Liver (tissue), 9 donors: Measurements from ENCODE around the gene CLIC3. TPM values are rescaled to one million over a fixed set of nuclear protein-coding genes. Genes with fewer than 3 reads are reported as not detected.
A peak's percentile ranks its signal among the peaks of the same experiment; 100 is the strongest.

Source experiments
- DNase-seq: peaks from one replicate; pipeline ENCODE4 v3.0.0-alpha.2; 2017; ENCODE audit warnings: low spot score
- H3K27ac ChIP-seq, 2 donors: one replicate each; pipeline ENCODE4 v1.7.0; 2013; ENCODE audit warnings: inconsistent platforms in 2 of 2, low read length in 2 of 2, control low read depth in 1 of 2, low read depth in 1 of 2, mild to moderate bottlenecking in 1 of 2
- H3K27me3 ChIP-seq, 4 donors: one replicate each; pipeline versions ENCODE4 v1.6.1 to v1.7.0; 2013; ENCODE audit warnings: low read length in 3 of 4, inconsistent platforms in 1 of 4, mild to moderate bottlenecking in 1 of 4, moderate library complexity in 1 of 4; ENCODE audit not compliant: control insufficient read depth in 4 of 4, insufficient read depth in 4 of 4
- H3K36me3 ChIP-seq, 4 donors: one replicate each; pipeline versions ENCODE4 v1.6.1 to v1.7.0; 2013; ENCODE audit warnings: low read length in 3 of 4, mild to moderate bottlenecking in 3 of 4, low read depth in 1 of 4, moderate library complexity in 1 of 4; ENCODE audit not compliant: control insufficient read depth in 4 of 4, insufficient read depth in 3 of 4
- H3K4me1 ChIP-seq, 4 donors: one replicate each; pipeline versions ENCODE4 v1.6.1 to v1.7.0; 2013; ENCODE audit warnings: low read length in 3 of 4, mild to moderate bottlenecking in 3 of 4, moderate library complexity in 1 of 4; ENCODE audit not compliant: control insufficient read depth in 4 of 4, insufficient read depth in 4 of 4
- H3K4me3 ChIP-seq, 3 donors: one replicate each; pipeline versions ENCODE4 v1.6.1 to v1.7.0; 2013; ENCODE audit warnings: low read length in 3 of 3, control low read depth in 1 of 3, low read depth in 1 of 3, mild to moderate bottlenecking in 1 of 3
- H3K9ac ChIP-seq, 2 donors: one replicate each; pipeline ENCODE4 v1.7.0; 2013; ENCODE audit warnings: low read length in 2 of 2, mild to moderate bottlenecking in 2 of 2, moderate library complexity in 2 of 2, control low read depth in 1 of 2, low read depth in 1 of 2
- H3K9me3 ChIP-seq, 4 donors: one replicate each; pipeline versions ENCODE4 v1.6.1 to v1.7.0; 2013; ENCODE audit warnings: low read length in 3 of 4; ENCODE audit not compliant: control insufficient read depth in 4 of 4
- ATF3 ChIP-seq: IDR thresholded peaks from 2 replicates; pipeline ENCODE4 v1.6.1; 2016; ENCODE audit warnings: antibody characterized with exemption
- CTCF ChIP-seq: fragments of 150-350 bp; IDR thresholded peaks from 2 replicates; pipeline ENCODE4 v1.5.1; 2017; ENCODE audit warnings: improper control_type of control experiment, low read depth, low read length; ENCODE audit not compliant: missing input control
- EGR1 ChIP-seq, 2 donors: IDR thresholded peaks; 2 replicates each; pipeline ENCODE4 v1.6.1; 2016 to 2018; ENCODE audit warnings: antibody characterized with exemption in 2 of 2, low read depth in 2 of 2
- FOXA1 ChIP-seq: IDR thresholded peaks from 2 replicates; pipeline ENCODE4 v1.6.1; 2016; ENCODE audit warnings: antibody characterized with exemption
- FOXA2 ChIP-seq: IDR thresholded peaks from 2 replicates; pipeline ENCODE4 v1.6.1; 2016; ENCODE audit warnings: antibody characterized with exemption
- GABPA ChIP-seq, 2 donors: IDR thresholded peaks in 1 of 2; conservative IDR thresholded peaks in 1 of 2; 2 replicates each; pipeline ENCODE4 v1.6.1; 2016; ENCODE audit warnings: antibody characterized with exemption in 2 of 2, mild to moderate bottlenecking in 1 of 2, moderate library complexity in 1 of 2
- HNF4A ChIP-seq, 2 donors: conservative IDR thresholded peaks; 2 replicates each; pipeline ENCODE4 v1.6.1; 2016; ENCODE audit warnings: antibody characterized with exemption in 2 of 2, mild to moderate bottlenecking in 2 of 2
- HNF4G ChIP-seq: IDR thresholded peaks from 2 replicates; pipeline ENCODE4 v1.6.1; 2016; ENCODE audit warnings: antibody characterized with exemption
- JUND ChIP-seq, 2 donors: IDR thresholded peaks; 2 replicates each; pipeline ENCODE4 v1.6.1; 2016; ENCODE audit warnings: antibody characterized with exemption in 2 of 2
- MAX ChIP-seq: IDR thresholded peaks from 2 replicates; pipeline ENCODE4 v1.6.1; 2016; ENCODE audit warnings: antibody characterized with exemption
- NR2F2 ChIP-seq: IDR thresholded peaks from 2 replicates; pipeline ENCODE4 v1.6.1; 2016; ENCODE audit warnings: antibody characterized with exemption
- RAD21 ChIP-seq, 2 donors: IDR thresholded peaks; 2 replicates each; pipeline ENCODE4 v1.6.1; 2016; ENCODE audit warnings: antibody characterized with exemption in 2 of 2, mild to moderate bottlenecking in 2 of 2
- REST ChIP-seq: IDR thresholded peaks from 2 replicates; pipeline ENCODE4 v1.6.1; 2016; ENCODE audit warnings: antibody characterized with exemption, mild to moderate bottlenecking
- RXRA ChIP-seq, 2 donors: IDR thresholded peaks; 2 replicates each; pipeline ENCODE4 v1.6.1; 2017 to 2018; ENCODE audit warnings: antibody characterized with exemption in 2 of 2, mild to moderate bottlenecking in 1 of 2
- SP1 ChIP-seq: IDR thresholded peaks from 2 replicates; pipeline ENCODE4 v1.6.1; 2018; ENCODE audit warnings: antibody characterized with exemption, mild to moderate bottlenecking
- TAF1 ChIP-seq: conservative IDR thresholded peaks from 2 replicates; pipeline ENCODE4 v1.6.1; 2016; ENCODE audit warnings: antibody characterized with exemption, mild to moderate bottlenecking
- YY1 ChIP-seq: IDR thresholded peaks from 2 replicates; pipeline ENCODE4 v1.6.1; 2016; ENCODE audit warnings: antibody characterized with exemption, mild to moderate bottlenecking
- ZBTB33 ChIP-seq: IDR thresholded peaks from 2 replicates; pipeline ENCODE4 v1.6.1; 2016; ENCODE audit warnings: antibody characterized with exemption
- WGBS: extraction: QIAGEN DNeasy Blood & Tissue Kit; methylation state at CpG from one replicate; pipeline ENCODE4 v1.1.7; 2013; 5-methylcytosine and 5-hydroxymethylcytosine counted together
- polyA plus RNA-seq, 2 donors: library from polyadenylated mRNA; stranded (reverse) in 1 of 2; unstranded in 1 of 2; fragments of 200-250 nt in 1 of 2; fragments of >200 nt in 1 of 2; fragmentation: Nextera tagmentation in 1 of 2; extraction: Ambion mirVana in 1 of 2; gene quantifications; one replicate each; pipeline versions ENCODE4 v1.2.1 to v1.2.3, GENCODE V29; 2013 to 2015
- total RNA-seq, 2 donors: library from RNA; depleted of rRNA; stranded (reverse); fragments of >200 nt; gene quantifications; one replicate each; pipeline ENCODE4 v1.2.3, GENCODE V29; 2014
- donor health status: healthy.
- donor health status: healthy.
- donor health status: healthy.
- donor health status: healthy.
- donor health status: healthy.

CLIC3 gene
- total and polyA plus RNA-seq, 4 donors = 0.33 to 0.83 (median 0.40) TPM

- peak overlapping the region; percentile 67 to 95 for H3K27ac ChIP-seq
- H3K9ac ChIP-seq = peak overlapping the region in 1 of 2 donors; percentile 60
- DNase-seq = peak; percentile 47
- peak overlapping the region; percentile 19 to 61 (median 58) for H3K4me3 ChIP-seq
- H3K4me1 ChIP-seq = peaks cover 10 to 37% (median 24%) of the 10 kb centered on the region in 4 donors
- TF ChIP-seq EGR1 (IDR thresholded peaks at IDR 0.05; ENCODE audit: low read depth in 2 of 2) (no peak), CTCF (no peak), FOXA2 (no peak), REST (no peak), SP1 (peak; percentile 18), MAX (no peak), HNF4A (conservative IDR thresholded peaks at IDR 0.05) (peak; percentile 63 to 80), NR2F2 (no peak), FOXA1 (no peak), JUND (IDR thresholded peaks at IDR 0.05) (no peak), TAF1 (no peak), RXRA (IDR thresholded peaks at IDR 0.05) (peak in 1 of 2 donors; percentile 3), HNF4G (peak; percentile 0), ZBTB33 (no peak), ATF3 (no peak), YY1 (no peak), RAD21 (IDR thresholded peaks at IDR 0.05) (no peak), GABPA (IDR thresholded peaks at IDR 0.05 in 1 of 2, conservative IDR thresholded peaks at IDR 0.05 in 1 of 2) (no peak)
- H3K36me3 ChIP-seq = no peaks in the 10 kb centered on the region
- H3K9me3 ChIP-seq = no peaks in the 10 kb centered on the region
- no peaks in the 10 kb centered on the region for H3K27me3 ChIP-seq
- WGBS = 6% methylated on average over 22 of the region's 22 CpGs
These were observed 47.0 kb downstream of the CLIC3 start for GRCh38 chr9:136949239-136949816.
